Ishikawa (cell line): ENCODE measurements around the gene GPR119.
A peak's percentile ranks its signal among the peaks of the same experiment; 100 is the strongest.

Experiments used
- CEBPB ChIP-seq: IDR thresholded peaks from 2 replicates; pipeline ENCODE4 v1.6.1; 2012
- CREB1 ChIP-seq: IDR thresholded peaks from 2 replicates; pipeline ENCODE4 v1.6.1; 2012; ENCODE audit warnings: low read depth
- EGR1 ChIP-seq: IDR thresholded peaks from 2 replicates; pipeline ENCODE4 v1.6.1; 2012
- EP300 ChIP-seq: IDR thresholded peaks from 2 replicates; pipeline ENCODE4 v1.6.1; 2012; ENCODE audit warnings: borderline replicate concordance
- FOXM1 ChIP-seq: IDR thresholded peaks from 2 replicates; pipeline ENCODE4 v1.6.1; 2012; ENCODE audit warnings: low read depth, borderline replicate concordance
- MAX ChIP-seq: IDR thresholded peaks from 2 replicates; pipeline ENCODE4 v1.6.1; 2012
- NFIC ChIP-seq: IDR thresholded peaks from 2 replicates; pipeline ENCODE4 v1.6.1; 2012
- RAD21 ChIP-seq: IDR thresholded peaks from 2 replicates; pipeline ENCODE4 v1.6.1; 2012; ENCODE audit warnings: low read depth
- REST ChIP-seq: IDR thresholded peaks from 2 replicates; pipeline ENCODE4 v1.6.1; 2012; ENCODE audit warnings: low read depth, mild to moderate bottlenecking
- TAF1 ChIP-seq: IDR thresholded peaks from 2 replicates; pipeline ENCODE4 v1.6.1; 2012; ENCODE audit warnings: low read depth, mild to moderate bottlenecking
- TCF12 ChIP-seq: IDR thresholded peaks from 2 replicates; pipeline ENCODE4 v1.6.1; 2012; ENCODE audit warnings: low read depth
- TEAD4 ChIP-seq: IDR thresholded peaks from 2 replicates; pipeline ENCODE4 v1.6.1; 2012
- USF1 ChIP-seq: IDR thresholded peaks from 2 replicates; pipeline ENCODE4 v1.6.1; 2012
- YY1 ChIP-seq: IDR thresholded peaks from 2 replicates; pipeline ENCODE4 v1.6.1; 2012; ENCODE audit warnings: low read depth
- ZBTB7A ChIP-seq: IDR thresholded peaks from 2 replicates; pipeline ENCODE4 v1.6.1; 2012; ENCODE audit warnings: low read depth

The GPR119 gene

GRCh38 chrX:130401415-130402207 lies 16.1 kb upstream of the GPR119 start, which contains the start of gene RBMX2:
Gene RBMX2, plus strand, starts transcription at chrX:130401987. Its CDS starts 46 bp downstream, at chrX:130402033.
- TF ChIP-seq FOXM1 (no peak), MAX (peak; percentile 23; the same call in 1 of the 2 replicates), TAF1 (peak; percentile 59; the same call in 1 of the 2 replicates), RAD21 (no peak)

GRCh38 chrX:130395341-130395740 lies 9.9 kb upstream of the GPR119 start:
- no peak for TF ChIP-seq ZBTB7A

GRCh38 chrX:130393451-130394074 lies 8.1 kb upstream of the GPR119 start:
- TF ChIP-seq MAX: no peak
- TF ChIP-seq RAD21: peak; percentile 60

- TF ChIP-seq TCF12: no peak
- TF ChIP-seq TAF1: no peak
Measured at GRCh38 chrX:130386408-130386808, 934 bp upstream of the GPR119 start.

GRCh38 chrX:130378024-130378669 lies 7.3 kb downstream of the GPR119 start:
- TF ChIP-seq EGR1 (no peak), TEAD4 (no peak), CEBPB (no peak), TCF12 (no peak), FOXM1 (no peak), TAF1 (no peak), CREB1 (no peak), NFIC (no peak), YY1 (no peak), REST (no peak), MAX (no peak), ZBTB7A (no peak), USF1 (no peak), RAD21 (no peak), EP300 (no peak)

GRCh38 chrX:130376077-130376476 lies 9.4 kb downstream of the GPR119 start:
- TF ChIP-seq MAX (no peak), TEAD4 (no peak)

- TF ChIP-seq RAD21 (no peak), ZBTB7A (no peak), FOXM1 (no peak), USF1 (no peak), CREB1 (no peak), CEBPB (no peak), NFIC (no peak), YY1 (no peak), MAX (no peak), TEAD4 (no peak), REST (no peak), EGR1 (no peak), TAF1 (no peak), EP300 (no peak), TCF12 (no peak)
Measured at GRCh38 chrX:130351567-130351966, 33.9 kb downstream of the GPR119 start.
